PC-3 (cell line): ENCODE results near the gene CFAP157.

ENCODE experiments used
- EZH2 ChIP-seq: fragments of 300-600 bp; sonication (generic); IDR thresholded peaks from one replicate; pipeline ENCODE4 v1.6.1; 2017; ENCODE audit warnings: antibody characterized with exemption, mild to moderate bottlenecking, low read length; ENCODE audit not compliant: unreplicated experiment
- EZH2phosphoT487 ChIP-seq: fragments of 300-600 bp; sonication (generic); IDR thresholded peaks from 2 replicates; pipeline ENCODE4 v1.6.1; 2018; ENCODE audit warnings: mild to moderate bottlenecking, antibody characterized with exemption, low read length, borderline replicate concordance
- TF ChIP-seq, protein P1 (sequence below): fragments of 300-600 bp; sonication (generic); conservative IDR thresholded peaks from 2 replicates; pipeline ENCODE4 v1.5.1; 2017; ENCODE audit warnings: antibody characterized with exemption, low read depth, mild to moderate bottlenecking, low read length

DNA sequence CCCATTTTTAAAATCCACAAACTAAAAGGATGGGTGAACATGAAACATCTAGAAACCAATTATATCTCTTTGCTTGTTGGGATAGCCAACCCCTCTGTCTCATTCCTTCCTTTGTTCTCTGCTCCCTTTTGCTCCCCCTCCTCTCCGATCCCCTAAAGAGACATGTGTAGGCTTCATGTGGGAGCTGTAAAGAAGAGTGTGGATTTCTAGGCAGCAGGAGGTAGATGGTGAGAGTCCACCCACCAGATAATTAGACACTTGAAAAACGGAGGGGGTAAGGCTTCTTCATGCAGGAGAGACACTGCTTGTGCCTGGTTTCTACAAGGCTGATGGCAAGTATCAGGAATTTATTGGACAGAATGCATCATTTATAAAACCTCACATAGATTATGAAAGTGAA lies 27.3 kb upstream of the CFAP157 start:
- TF ChIP-seq, protein P1, sequence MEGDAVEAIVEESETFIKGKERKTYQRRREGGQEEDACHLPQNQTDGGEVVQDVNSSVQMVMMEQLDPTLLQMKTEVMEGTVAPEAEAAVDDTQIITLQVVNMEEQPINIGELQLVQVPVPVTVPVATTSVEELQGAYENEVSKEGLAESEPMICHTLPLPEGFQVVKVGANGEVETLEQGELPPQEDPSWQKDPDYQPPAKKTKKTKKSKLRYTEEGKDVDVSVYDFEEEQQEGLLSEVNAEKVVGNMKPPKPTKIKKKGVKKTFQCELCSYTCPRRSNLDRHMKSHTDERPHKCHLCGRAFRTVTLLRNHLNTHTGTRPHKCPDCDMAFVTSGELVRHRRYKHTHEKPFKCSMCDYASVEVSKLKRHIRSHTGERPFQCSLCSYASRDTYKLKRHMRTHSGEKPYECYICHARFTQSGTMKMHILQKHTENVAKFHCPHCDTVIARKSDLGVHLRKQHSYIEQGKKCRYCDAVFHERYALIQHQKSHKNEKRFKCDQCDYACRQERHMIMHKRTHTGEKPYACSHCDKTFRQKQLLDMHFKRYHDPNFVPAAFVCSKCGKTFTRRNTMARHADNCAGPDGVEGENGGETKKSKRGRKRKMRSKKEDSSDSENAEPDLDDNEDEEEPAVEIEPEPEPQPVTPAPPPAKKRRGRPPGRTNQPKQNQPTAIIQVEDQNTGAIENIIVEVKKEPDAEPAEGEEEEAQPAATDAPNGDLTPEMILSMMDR: no peak
- TF ChIP-seq EZH2phosphoT487: no peak
- no peak for TF ChIP-seq EZH2
